Stimulated activated naive CD8-positive, alpha-beta T cell treated with anti-CD3 and anti-CD28 coated beads, Interleukin-15, Interleukin-2, amounts not matched to agents 100 U/mL and 50 U/mL, for 24 hours (primary cell): ENCODE results near the gene EGLN2.
"Not testable (repeated sequence)": the region's sequence is repeated elsewhere in the genome, so short reads cannot be mapped to it uniquely, and the experiment has no call there.

ENCODE experiments used
- ATAC-seq: fragments of 150-1000 bp; cut with Tn5 transposase; one replicate; pipeline ENCODE4 v1.10.0; 2021
- DNase-seq: peaks from one replicate; pipeline ENCODE4 v3.0.0; 2021

EGLN2 gene

GRCh38 chr19:40818480-40819399 lies 19.7 kb downstream of the EGLN2 start:
- ATAC-seq (peak; percentile 92), DNase-seq (peak; percentile 83)

GRCh38 chr19:40819479-40820234 lies 20.7 kb downstream of the EGLN2 start:
- not testable (repeated sequence) for ATAC-seq
- peak; percentile 72 for DNase-seq

- no peak for ATAC-seq
- DNase-seq = no peak
Observed at GRCh38 chr19:40822161-40822560, 23.2 kb downstream of the EGLN2 start.

GRCh38 chr19:40822704-40823553 lies 23.9 kb downstream of the EGLN2 start:
- not testable (repeated sequence) for ATAC-seq, DNase-seq

- not testable (repeated sequence) for ATAC-seq, DNase-seq
Observed at GRCh38 chr19:40824916-40825315, 25.9 kb downstream of the EGLN2 start.

- not testable (repeated sequence) for ATAC-seq, DNase-seq
Observed at GRCh38 chr19:40825460-40826095, 26.6 kb downstream of the EGLN2 start.

GRCh38 chr19:40826312-40826698 lies 27.3 kb downstream of the EGLN2 start:
- not testable (repeated sequence) for ATAC-seq

GRCh38 chr19:40826699-40827385 lies 27.9 kb downstream of the EGLN2 start:
- ATAC-seq = peak; percentile 48
- not testable (repeated sequence) for DNase-seq

More at GRCh38 chr19:40826312-40826698, 27.3 kb downstream of the EGLN2 start:
- not testable (repeated sequence) for DNase-seq

- ATAC-seq (no peak), DNase-seq (no peak)
Observed at GRCh38 chr19:40827386-40828247, 28.6 kb downstream of the EGLN2 start.

- no peak for ATAC-seq
- no peak for DNase-seq
Observed at GRCh38 chr19:40829205-40829604, 30.2 kb downstream of the EGLN2 start.

- not testable (repeated sequence) for DNase-seq, ATAC-seq
Observed at GRCh38 chr19:40830741-40831140, 31.8 kb downstream of the EGLN2 start.

- ATAC-seq = no peak
- no peak for DNase-seq
Observed at GRCh38 chr19:40831502-40832430, 32.8 kb downstream of the EGLN2 start.

- DNase-seq, ATAC-seq: not testable (repeated sequence)
Observed at GRCh38 chr19:40832431-40832790, 33.4 kb downstream of the EGLN2 start.

- DNase-seq, ATAC-seq: not testable (repeated sequence)
Observed at GRCh38 chr19:40833728-40834533, 34.9 kb downstream of the EGLN2 start.

- ATAC-seq (no peak), DNase-seq (no peak)
Observed at GRCh38 chr19:40836754-40837429, 37.9 kb downstream of the EGLN2 start.

- ATAC-seq, DNase-seq: not testable (repeated sequence)
Observed at GRCh38 chr19:40838477-40838876, 39.5 kb downstream of the EGLN2 start.

GRCh38 chr19:40842012-40842411 lies 43.0 kb downstream of the EGLN2 start:
- ATAC-seq, DNase-seq: not testable (repeated sequence)
